Measurements from ENCODE around the gene SEMA6B.

Gene SEMA6B

GRCh38 chr19:4523306-4524110 is 36.0 kb downstream of the SEMA6B start:
- H3K9me3 Mint-ChIP-seq = no peaks in the 10 kb centered on the region
- no peak overlapping the region for H3K27ac Mint-ChIP-seq
- peaks cover 5% of the 10 kb centered on the region for H3K4me1 Mint-ChIP-seq (ENCODE audit: low read depth)
- intact Hi-C loops (cut with micrococcal nuclease) = no loop called here
- no peak overlapping the region for H3K4me3 Mint-ChIP-seq
- H3K36me3 Mint-ChIP-seq (ENCODE audit: low read depth) = no peaks in the 10 kb centered on the region
- peaks cover 14% of the 10 kb centered on the region for H3K27me3 Mint-ChIP-seq

- peaks cover 5% of the 10 kb centered on the region for H3K4me1 Mint-ChIP-seq (ENCODE audit: low read depth)
- H3K9me3 Mint-ChIP-seq = no peaks in the 10 kb centered on the region
- intact Hi-C loops (cut with micrococcal nuclease) = no loop called here
- no peak overlapping the region for H3K4me3 Mint-ChIP-seq
- H3K36me3 Mint-ChIP-seq (ENCODE audit: low read depth) = no peaks in the 10 kb centered on the region
- peaks cover 15% of the 10 kb centered on the region for H3K27me3 Mint-ChIP-seq
- H3K27ac Mint-ChIP-seq = no peak overlapping the region
Observed at GRCh38 chr19:4522291-4523002, 37.0 kb downstream of the SEMA6B start.

DNA sequence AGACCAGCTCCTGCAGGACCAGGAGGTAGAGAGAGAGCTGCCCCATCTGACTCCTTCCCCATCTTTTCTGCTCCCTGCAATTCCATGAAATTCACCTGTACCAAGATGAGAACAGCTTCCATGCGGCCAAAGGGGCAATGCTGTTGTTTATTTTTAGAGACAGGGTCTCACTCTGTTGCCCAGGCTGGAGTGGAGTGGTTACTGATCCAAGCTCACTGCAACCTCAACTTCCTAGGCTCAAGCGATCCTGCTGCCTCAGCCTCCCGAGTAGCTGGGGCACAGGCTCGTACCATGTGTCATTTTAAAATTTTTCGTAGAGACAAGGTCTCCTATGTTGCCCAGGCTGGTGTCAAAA is 37.6 kb downstream of the SEMA6B start:
- H3K36me3 Mint-ChIP-seq (ENCODE audit: low read depth) = no peaks in the 10 kb centered on the region
- intact Hi-C loops (cut with micrococcal nuclease) = no loop called here
- no peak overlapping the region for H3K27ac Mint-ChIP-seq
- peaks cover 17% of the 10 kb centered on the region for H3K27me3 Mint-ChIP-seq
- no peak overlapping the region for H3K4me3 Mint-ChIP-seq
- peaks cover 5% of the 10 kb centered on the region for H3K4me1 Mint-ChIP-seq (ENCODE audit: low read depth)
- H3K9me3 Mint-ChIP-seq = no peaks in the 10 kb centered on the region

DNA sequence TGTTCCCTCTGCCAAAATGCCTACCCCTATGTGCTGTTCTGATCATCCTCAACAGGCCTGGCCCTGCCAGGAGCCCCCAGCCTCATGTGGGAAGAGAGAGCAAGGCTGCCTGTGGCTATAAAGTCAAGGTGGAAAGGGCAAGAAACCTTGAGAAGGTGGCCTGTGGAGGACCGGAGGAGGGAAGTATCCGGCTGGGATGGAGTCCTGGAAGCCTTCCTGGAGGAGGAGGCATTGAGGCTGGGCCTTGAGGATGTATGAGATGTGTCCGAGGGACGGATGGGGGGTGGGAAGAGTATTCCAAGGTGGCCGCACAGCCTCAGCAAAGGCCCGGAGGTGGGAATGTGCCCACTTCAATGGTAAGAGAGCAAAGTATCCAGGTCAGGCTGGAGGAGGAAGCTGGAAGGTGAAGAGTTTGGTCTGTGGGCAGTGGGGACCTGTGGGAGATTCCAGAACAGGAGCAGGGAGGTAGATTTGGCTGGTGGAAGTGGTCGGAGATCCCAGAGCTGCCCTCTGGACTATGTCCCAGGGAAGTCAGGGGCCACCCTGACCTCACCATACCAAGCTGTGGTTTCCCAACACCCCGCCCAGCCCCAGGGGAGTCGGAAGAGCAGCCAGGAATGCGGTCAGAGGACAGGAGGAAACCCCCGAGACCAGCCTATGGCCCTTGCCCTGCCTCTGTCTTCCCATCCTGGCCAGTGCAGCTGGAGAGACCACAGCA is 38.2 kb downstream of the SEMA6B start:
- intact Hi-C loops (cut with micrococcal nuclease) = no loop called here
- H3K4me1 Mint-ChIP-seq (ENCODE audit: low read depth) = peaks cover 5% of the 10 kb centered on the region
- no peak overlapping the region for H3K27ac Mint-ChIP-seq

GRCh38 chr19:4519521-4520277 is 39.8 kb downstream of the SEMA6B start:
- intact Hi-C loops (cut with micrococcal nuclease) = no loop called here
- Mint-ChIP-seq H3K36me3 (ENCODE audit: low read depth) (no peaks in the 10 kb centered on the region), H3K4me1 (ENCODE audit: low read depth) (no peaks in the 10 kb centered on the region), H3K27me3 (peaks cover 21% of the 10 kb centered on the region), H3K4me3 (no peak overlapping the region), H3K27ac (no peak overlapping the region), H3K9me3 (no peaks in the 10 kb centered on the region)

More for the DNA sequence above, 38.2 kb downstream of the SEMA6B start:
- Mint-ChIP-seq H3K4me3 (no peak overlapping the region), H3K36me3 (ENCODE audit: low read depth) (no peaks in the 10 kb centered on the region), H3K27me3 (peaks cover 19% of the 10 kb centered on the region), H3K9me3 (no peaks in the 10 kb centered on the region)

DNA sequence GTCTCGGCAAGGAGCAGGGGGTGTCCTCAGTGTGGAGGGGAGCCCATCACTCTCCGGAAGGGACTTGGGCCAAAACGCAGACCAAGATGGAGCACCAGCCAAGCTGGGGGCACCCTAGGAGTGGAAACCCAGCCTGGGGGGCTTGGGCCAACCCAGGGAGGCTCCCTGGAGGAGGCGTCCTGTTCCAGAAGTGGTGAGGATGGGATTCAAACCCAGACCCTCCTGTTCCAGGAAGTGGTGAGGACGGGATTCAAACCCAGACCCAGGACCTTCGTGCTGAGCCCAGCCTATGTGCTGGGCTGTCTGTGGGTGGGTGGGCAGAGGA is 40.4 kb downstream of the SEMA6B start:
- Mint-ChIP-seq H3K36me3 (ENCODE audit: low read depth) (no peaks in the 10 kb centered on the region), H3K27ac (no peak overlapping the region), H3K9me3 (no peaks in the 10 kb centered on the region), H3K27me3 (peaks cover 21% of the 10 kb centered on the region), H3K4me3 (no peak overlapping the region), H3K4me1 (ENCODE audit: low read depth) (no peaks in the 10 kb centered on the region)
- intact Hi-C loops (cut with micrococcal nuclease) = no loop called here

DNA sequence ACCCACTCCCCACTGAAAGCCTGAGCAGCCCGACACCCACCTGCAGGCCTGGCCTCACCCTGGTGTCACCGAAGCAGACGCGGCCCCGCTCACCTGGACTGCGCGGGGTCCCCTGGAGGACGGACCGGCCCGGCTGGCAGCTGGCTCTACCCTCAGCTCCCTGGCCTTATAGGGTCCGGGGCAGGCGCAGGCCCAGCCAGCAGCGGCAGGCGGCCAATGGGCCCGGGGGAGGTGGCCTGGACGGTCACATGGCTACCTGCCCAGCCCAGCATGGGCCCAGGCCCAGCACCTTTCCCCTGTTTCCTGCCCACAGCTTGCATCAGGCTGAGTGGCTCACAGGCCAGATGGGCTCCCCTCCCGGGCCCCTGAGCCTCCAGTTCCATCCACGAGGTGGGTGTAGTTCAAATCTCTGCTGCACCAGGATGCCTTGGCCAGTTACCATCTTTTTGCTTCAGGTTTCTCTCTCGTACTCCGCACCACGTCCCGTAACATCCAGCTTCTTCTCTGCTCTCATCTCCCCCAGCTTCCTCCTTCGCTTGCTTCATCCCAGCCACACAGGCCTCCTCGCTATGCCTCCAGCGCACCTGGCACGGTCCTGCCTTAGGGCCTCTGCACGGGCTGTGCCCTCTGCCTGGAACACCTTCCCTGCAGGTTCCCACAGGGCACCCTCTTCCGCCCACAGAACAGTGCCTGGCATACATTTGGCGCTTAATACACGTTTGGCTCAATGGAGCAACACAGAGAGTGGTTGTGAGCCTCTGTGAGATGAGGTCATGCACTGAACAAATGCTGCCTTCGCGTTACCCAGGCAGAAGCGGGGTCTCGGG is 40.9 kb downstream of the SEMA6B start, which contains the start of gene PLIN4:
Gene PLIN4 (minus strand): TSS at position 142 of the 827 bp plus-strand sequence. CDS start 214 bp downstream, outside the sequence.
- no peaks in the 10 kb centered on the region for H3K9me3 Mint-ChIP-seq
- intact Hi-C loops (cut with micrococcal nuclease) = no loop called here
- no peaks in the 10 kb centered on the region for H3K36me3 Mint-ChIP-seq (ENCODE audit: low read depth)
- no peaks in the 10 kb centered on the region for H3K4me1 Mint-ChIP-seq (ENCODE audit: low read depth)
- H3K4me3 Mint-ChIP-seq = no peak within 1 kb of the TSS
- H3K27me3 Mint-ChIP-seq = peaks cover 24% of the 10 kb centered on the region
- H3K27ac Mint-ChIP-seq = no peak within 1 kb of the TSS

DNA sequence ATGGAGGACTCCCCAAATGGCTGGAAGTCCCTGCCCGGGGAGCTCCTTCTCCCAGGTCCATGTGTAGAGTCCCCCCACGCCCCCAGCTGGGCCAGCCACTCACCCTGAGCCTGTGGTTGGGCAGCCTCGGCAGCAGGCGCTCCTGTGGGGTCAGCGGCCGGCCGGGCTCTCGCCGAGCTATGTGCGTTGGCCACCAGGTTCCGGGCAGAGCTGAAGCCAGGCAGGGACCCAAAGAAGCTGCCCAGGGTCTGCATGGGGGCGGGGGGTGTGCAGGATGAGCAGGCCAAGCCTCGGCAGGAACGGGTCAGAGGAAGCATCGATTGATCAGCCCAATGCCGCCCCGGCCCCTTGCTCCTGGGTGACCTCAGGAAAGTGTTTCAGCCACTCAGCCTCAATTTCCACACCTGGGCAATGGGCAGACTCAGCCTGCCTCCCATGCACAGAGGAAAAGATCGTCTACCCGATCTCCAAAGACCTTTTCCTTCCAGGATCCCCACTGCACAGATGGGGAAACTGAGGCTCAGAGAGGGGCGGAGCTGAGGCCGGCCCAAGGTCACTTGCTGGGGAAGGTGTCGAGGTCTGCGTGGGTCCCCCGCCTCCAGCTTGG is 41.9 kb downstream of the SEMA6B start:
- peaks cover 28% of the 10 kb centered on the region for H3K27me3 Mint-ChIP-seq
- no peaks in the 10 kb centered on the region for H3K9me3 Mint-ChIP-seq
- no peak overlapping the region for H3K4me3 Mint-ChIP-seq
- H3K27ac Mint-ChIP-seq = no peak overlapping the region
- no peaks in the 10 kb centered on the region for H3K4me1 Mint-ChIP-seq (ENCODE audit: low read depth)
- H3K36me3 Mint-ChIP-seq (ENCODE audit: low read depth) = no peaks in the 10 kb centered on the region
- intact Hi-C loops (cut with micrococcal nuclease) = no loop called here

- Mint-ChIP-seq H3K4me3 (no peak overlapping the region), H3K4me1 (ENCODE audit: low read depth) (no peaks in the 10 kb centered on the region), H3K36me3 (ENCODE audit: low read depth) (no peaks in the 10 kb centered on the region), H3K27me3 (peaks cover 28% of the 10 kb centered on the region), H3K9me3 (no peaks in the 10 kb centered on the region), H3K27ac (no peak overlapping the region)
- intact Hi-C loops (cut with micrococcal nuclease) = no loop called here
Observed at GRCh38 chr19:4516939-4517300, 42.6 kb downstream of the SEMA6B start.

- Mint-ChIP-seq H3K4me1 (ENCODE audit: low read depth) (no peaks in the 10 kb centered on the region), H3K4me3 (no peak overlapping the region), H3K9me3 (no peaks in the 10 kb centered on the region), H3K27me3 (peaks cover 24% of the 10 kb centered on the region), H3K27ac (no peak overlapping the region), H3K36me3 (ENCODE audit: low read depth) (no peaks in the 10 kb centered on the region)
- intact Hi-C loops (cut with micrococcal nuclease) = no loop called here
Observed at GRCh38 chr19:4516199-4516938, 43.1 kb downstream of the SEMA6B start.

GRCh38 chr19:4515732-4516131 is 43.8 kb downstream of the SEMA6B start:
- Mint-ChIP-seq H3K4me1 (ENCODE audit: low read depth) (no peaks in the 10 kb centered on the region), H3K9me3 (no peaks in the 10 kb centered on the region), H3K36me3 (ENCODE audit: low read depth) (no peaks in the 10 kb centered on the region), H3K27me3 (peaks cover 20% of the 10 kb centered on the region), H3K4me3 (no peak overlapping the region), H3K27ac (no peak overlapping the region)
- intact Hi-C loops (cut with micrococcal nuclease) = no loop called here

GRCh38 chr19:4513248-4513647 is 46.2 kb downstream of the SEMA6B start:
- Mint-ChIP-seq H3K27me3 (peaks cover 13% of the 10 kb centered on the region), H3K36me3 (ENCODE audit: low read depth) (no peaks in the 10 kb centered on the region), H3K27ac (no peak overlapping the region), H3K4me1 (ENCODE audit: low read depth) (no peaks in the 10 kb centered on the region), H3K9me3 (no peaks in the 10 kb centered on the region), H3K4me3 (no peak overlapping the region)
- intact Hi-C loops (cut with micrococcal nuclease) = no loop called here

All from dendritic cell treated with granulocyte-macrophage colony-stimulating factor and Interleukin-4, amounts not matched to agents 40 ng/mL and 50 ng/mL, for 4 days (primary cell).